Neural cell (in vitro differentiated cells): ENCODE data around the gene PGAP2. TPM values are rescaled to one million over a fixed set of nuclear protein-coding genes. Genes with fewer than 3 reads are reported as not detected.
A peak's percentile ranks its signal among the peaks of the same experiment; 100 is the strongest.

Experiments
- H2AFZ ChIP-seq: fragments of 200-600, 300-800 bp; sonication (generic), shearing (Covaris generic); 2 replicates; pipeline ENCODE4 v1.6.0; 2014; ENCODE audit warnings: low read depth, mild to moderate bottlenecking, antibody characterized with exemption, low read length, moderate library complexity
- H3F3A ChIP-seq: fragments of 200-600 bp; shearing (Covaris generic); 2 replicates; pipeline ENCODE4 v1.6.1; 2016; ENCODE audit warnings: mild to moderate bottlenecking, moderate library complexity, mixed read lengths, antibody characterized with exemption, low read length; ENCODE audit not compliant: insufficient read depth, poor library complexity, severe bottlenecking
- H3K27ac ChIP-seq: fragments of 200-600, 300-800 bp; sonication (generic), shearing (Covaris generic); 2 replicates; pipeline ENCODE4 v1.5.1; 2014; ENCODE audit warnings: mild to moderate bottlenecking, low read length, moderate library complexity
- H3K27me3 ChIP-seq: fragments of 300-800, 200-600 bp; sonication (generic), shearing (Covaris generic); 2 replicates; pipeline ENCODE4 v1.6.0; 2014; ENCODE audit warnings: mild to moderate bottlenecking, low read depth, low read length, moderate library complexity; ENCODE audit not compliant: insufficient read depth
- H3K36me3 ChIP-seq: fragments of 300-800, 200-600 bp; sonication (generic), shearing (Covaris generic); 2 replicates; pipeline ENCODE4 v1.5.1; 2014; ENCODE audit warnings: mild to moderate bottlenecking, antibody characterized with exemption, low read length, moderate library complexity; ENCODE audit not compliant: insufficient read depth
- H3K4me2 ChIP-seq: fragments of 300-800, 200-600 bp; sonication (generic), shearing (Covaris generic); 2 replicates; pipeline ENCODE4 v1.6.0; 2014; ENCODE audit warnings: mild to moderate bottlenecking, low read length
- H3K4me3 ChIP-seq: fragments of 300-800, 200-600 bp; sonication (generic), shearing (Covaris generic); 2 replicates; pipeline ENCODE4 v1.5.1; 2014; ENCODE audit warnings: mild to moderate bottlenecking, low read length, moderate library complexity
- H3K79me2 ChIP-seq: fragments of 200-600 bp; shearing (Covaris generic); replicated peaks from 2 replicates; pipeline ENCODE4 v1.6.0; 2014; ENCODE audit warnings: mild to moderate bottlenecking, low read length, moderate library complexity; ENCODE audit not compliant: insufficient read depth
- H3K9ac ChIP-seq: fragments of 300-800, 200-600 bp; sonication (generic), shearing (Covaris generic); 2 replicates; pipeline ENCODE4 v1.6.1; 2016; ENCODE audit warnings: mild to moderate bottlenecking, low read length, mixed read lengths
- H3K9me2 ChIP-seq: fragments of 200-600 bp; shearing (Covaris generic); 2 replicates; pipeline ENCODE4 v1.6.1; 2016; ENCODE audit warnings: mild to moderate bottlenecking, low read length, mixed read lengths; ENCODE audit not compliant: insufficient read depth
- H3K9me3 ChIP-seq: fragments of 200-600, 300-800 bp; sonication (generic), shearing (Covaris generic); 2 replicates; pipeline ENCODE4 v1.6.1; 2016; ENCODE audit warnings: mild to moderate bottlenecking, mixed run types, low read length, moderate library complexity, mixed read lengths
- H4K20me1 ChIP-seq: fragments of 200-600 bp; shearing (Covaris generic); 2 replicates; pipeline ENCODE4 v1.6.1; 2016; ENCODE audit warnings: mild to moderate bottlenecking, mixed run types; ENCODE audit not compliant: insufficient read depth
- CTCF ChIP-seq: fragments of 450-650 bp; IDR thresholded peaks from 2 replicates; pipeline ENCODE4 v1.5.1; 2014; ENCODE audit warnings: antibody characterized with exemption, mild to moderate bottlenecking, moderate library complexity; ENCODE audit not compliant: poor library complexity, severe bottlenecking
- EP300 ChIP-seq: fragments of 450-650 bp; conservative IDR thresholded peaks from 2 replicates; pipeline ENCODE4 v1.6.1; 2014; ENCODE audit warnings: antibody characterized with exemption, mild to moderate bottlenecking, moderate library complexity; ENCODE audit not compliant: poor library complexity, severe bottlenecking
- EZH2 ChIP-seq: fragments of 200-600, 300-800 bp; shearing (Covaris generic), sonication (generic); IDR thresholded peaks from 2 replicates; pipeline ENCODE4 v1.6.1; 2014; ENCODE audit warnings: antibody characterized with exemption, low read length, borderline replicate concordance, mild to moderate bottlenecking; ENCODE audit not compliant: insufficient read depth, poor library complexity, severe bottlenecking
- MXI1 ChIP-seq: fragments of 450-650 bp; conservative IDR thresholded peaks from 2 replicates; pipeline ENCODE4 v1.6.1; 2014; ENCODE audit warnings: antibody characterized with exemption, mild to moderate bottlenecking; ENCODE audit not compliant: poor library complexity, severe bottlenecking
- POLR2AphosphoS5 ChIP-seq: IDR thresholded peaks from 2 replicates; pipeline ENCODE4 v1.6.1; 2012
- RAD21 ChIP-seq: fragments of 450-650 bp; conservative IDR thresholded peaks from 2 replicates; pipeline ENCODE4 v1.6.1; 2014; ENCODE audit warnings: antibody characterized with exemption, mild to moderate bottlenecking, moderate library complexity
- REST ChIP-seq: IDR thresholded peaks from 2 replicates; pipeline ENCODE4 v1.6.1; 2012; ENCODE audit warnings: borderline replicate concordance
- SMC3 ChIP-seq: fragments of 450-650 bp; conservative IDR thresholded peaks from 2 replicates; pipeline ENCODE4 v1.6.1; 2014; ENCODE audit warnings: antibody characterized with exemption, mild to moderate bottlenecking, moderate library complexity; ENCODE audit not compliant: poor library complexity
- TAF1 ChIP-seq: IDR thresholded peaks from 2 replicates; pipeline ENCODE4 v1.6.1; 2012; ENCODE audit warnings: low read depth
- polyA plus RNA-seq: library from polyadenylated mRNA; depleted of rRNA; stranded (reverse); fragments of >200 nt; gene quantifications from 2 replicates; pipeline ENCODE4 v1.2.3, GENCODE V29; 2014

PGAP2 gene
- polyA plus RNA-seq, 1 donor from 2014 or later: 30.1 TPM

DNA sequence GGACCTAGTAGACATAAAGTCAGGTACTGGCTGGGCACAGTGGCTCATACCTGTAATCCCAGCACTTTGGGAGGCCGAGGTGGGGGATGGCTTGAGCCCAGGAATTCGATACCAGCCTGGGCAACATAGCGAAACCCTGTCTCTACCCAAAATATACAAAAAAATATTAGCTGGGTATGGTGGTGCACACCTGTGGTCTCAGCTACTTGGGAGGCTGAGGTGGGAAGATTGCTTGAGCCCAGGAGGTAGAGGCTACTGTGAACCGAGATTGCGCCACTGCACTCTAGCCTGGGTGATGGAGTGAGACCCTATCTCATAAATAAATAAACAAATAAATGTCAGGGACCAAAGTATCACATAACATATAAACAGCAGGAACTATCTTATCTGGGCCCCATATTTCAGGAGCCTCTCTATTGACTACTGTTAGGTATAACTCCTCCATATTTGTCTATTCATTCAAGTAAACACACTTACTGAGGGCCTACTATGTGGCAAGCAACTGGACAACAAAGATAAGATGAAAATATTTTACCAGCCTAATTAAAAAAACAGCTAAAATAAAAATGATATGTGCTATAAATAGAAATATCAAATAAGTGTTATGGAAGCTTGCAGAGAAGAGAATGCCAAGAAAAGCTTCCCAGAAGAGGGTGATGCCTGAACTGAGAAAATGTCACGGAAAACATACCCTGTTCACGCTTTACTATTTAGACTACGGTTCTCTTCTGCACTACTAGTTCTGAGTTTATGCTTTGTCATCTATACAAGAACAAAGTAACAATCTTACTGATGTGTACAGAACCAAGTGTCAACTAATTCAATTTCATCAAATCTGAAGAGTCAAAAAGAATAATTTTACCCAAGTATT is 13.0 kb upstream of the PGAP2 start:
- Histone ChIP-seq H3K9me2 (no peaks in the 10 kb centered on the region), H3K9ac (no peak overlapping the region), H3F3A (no peaks in the 10 kb centered on the region), H4K20me1 (no peaks in the 10 kb centered on the region), H3K36me3 (no peaks in the 10 kb centered on the region), H3K9me3 (no peaks in the 10 kb centered on the region), H3K4me3 (peak overlapping the region; percentile 99), H3K79me2 (peaks cover 50% of the 10 kb centered on the region), H3K27me3 (no peaks in the 10 kb centered on the region), H3K4me2 (peak overlapping the region; percentile 98), H3K27ac (no peak overlapping the region), H2AFZ (no peak overlapping the region)
- TF ChIP-seq TAF1 (no peak), RAD21 (no peak), EP300 (no peak), MXI1 (no peak), REST (no peak), CTCF (no peak), EZH2 (no peak), SMC3 (no peak), POLR2AphosphoS5 (no peak)

DNA sequence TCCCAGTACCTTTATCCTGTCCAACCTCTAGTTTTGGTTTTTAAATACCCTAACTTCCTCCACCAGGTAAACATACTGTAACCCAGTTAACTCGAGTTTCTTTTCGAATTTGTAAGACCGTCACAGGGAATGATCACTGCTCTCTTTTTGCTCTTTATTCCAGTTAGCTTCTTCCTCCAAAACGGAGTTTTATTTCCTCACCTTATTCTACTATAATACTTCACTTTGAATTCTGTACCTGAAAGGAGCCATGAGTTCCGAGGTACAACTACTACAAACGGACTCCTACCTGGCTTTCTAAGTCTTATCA is 12.4 kb upstream of the PGAP2 start:
- H3K36me3 ChIP-seq: no peaks in the 10 kb centered on the region
- no peak for TF ChIP-seq EZH2
- TF ChIP-seq REST: no peak
- TF ChIP-seq RAD21: no peak
- TF ChIP-seq TAF1: no peak
- H3K27ac ChIP-seq: no peak overlapping the region
- H2AFZ ChIP-seq: no peak overlapping the region
- no peaks in the 10 kb centered on the region for H3K9me3 ChIP-seq
- H3K27me3 ChIP-seq: no peaks in the 10 kb centered on the region
- no peaks in the 10 kb centered on the region for H3F3A ChIP-seq
- no peaks in the 10 kb centered on the region for H3K9me2 ChIP-seq
- H3K79me2 ChIP-seq: peaks cover 46% of the 10 kb centered on the region
- H3K4me2 ChIP-seq: peak overlapping the region; percentile 98
- H3K9ac ChIP-seq: peak overlapping the region; percentile 97
- H4K20me1 ChIP-seq: no peaks in the 10 kb centered on the region
- H3K4me3 ChIP-seq: peak overlapping the region; percentile 99
